Measurements from ENCODE around the gene LRIT3. TPM values are rescaled to one million over a fixed set of nuclear protein-coding genes. Genes with fewer than 3 reads are reported as not detected.
A peak's percentile ranks its signal among the peaks of the same experiment; 100 is the strongest.

LRIT3 gene
- total and polyA plus RNA-seq, 2 experiments from 2014 or later = 0.11 TPM; not detected in 1

GRCh38 chr4:109820563-109820962 is 27.3 kb upstream of the LRIT3 start:
- Histone ChIP-seq H3F3A (ENCODE audit: insufficient read depth) (peaks cover 10% of the 10 kb centered on the region; the same call in 1 of the 2 replicates), H3K4me1 (ENCODE audit: insufficient read depth) (peaks cover 16% of the 10 kb centered on the region), H3K9me3 (ENCODE audit: low read depth) (no peaks in the 10 kb centered on the region), H3K9me2 (ENCODE audit: insufficient read depth) (no peaks in the 10 kb centered on the region), H3K27me3 (replicated peaks; ENCODE audit: insufficient read depth) (no peaks in the 10 kb centered on the region), H3K9ac (no peak overlapping the region), H3K4me2 (ENCODE audit: unreplicated experiment) (no peak overlapping the region), H4K20me1 (ENCODE audit: insufficient read depth) (no peaks in the 10 kb centered on the region), H3K36me3 (ENCODE audit: low read depth) (peaks cover 47% of the 10 kb centered on the region), H2AFZ (no peak overlapping the region), H3K4me3 (no peak overlapping the region), H3K79me2 (ENCODE audit: insufficient read depth) (peaks cover 61% of the 10 kb centered on the region), H3K27ac (no peak overlapping the region; the same call in 1 of the 2 replicates)
- TF ChIP-seq EZH2 (IDR thresholded peaks at IDR 0.05; ENCODE audit: insufficient read depth, poor library complexity, severe bottlenecking) (no peak), EZH2phosphoT487 (IDR thresholded peaks at IDR 0.05; ENCODE audit: insufficient read depth, low read depth) (no peak)
- in situ Hi-C loops (cut with MboI) = loop anchor here (25.0 kb wide), 1 partner anchor 983 kb away; no protein-coding TSS in a partner anchor
- DNase-seq = peak; percentile 56
- WGBS, 2 experiments (ENCODE audit: low coverage in 1 of 2, low lambda C conversion rate in 2 of 2, missing lambda C conversion rate in 2 of 2) = 27 to 33% methylated on average over 2 of the region's 2 CpGs

DNA sequence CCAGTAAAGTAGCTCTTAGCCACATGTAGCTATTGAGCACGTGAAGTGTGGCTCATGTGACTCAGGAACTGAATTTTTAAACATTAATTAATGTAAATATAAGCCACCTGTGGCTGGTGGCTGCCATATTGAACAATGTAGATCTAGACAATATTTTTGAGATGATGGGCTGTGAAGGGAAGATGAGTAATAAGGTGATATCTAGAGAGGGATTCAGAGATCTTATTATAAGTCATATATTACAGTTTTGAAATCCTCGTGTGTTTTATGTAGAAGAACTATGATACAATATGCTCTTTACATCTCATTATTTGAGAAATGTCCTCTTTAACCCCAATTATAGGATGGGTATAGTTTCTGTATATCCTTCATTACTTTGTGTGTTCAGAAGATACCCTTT is 26.7 kb upstream of the LRIT3 start:
- no peaks in the 10 kb centered on the region for H4K20me1 ChIP-seq (ENCODE audit: insufficient read depth)
- H3K27ac ChIP-seq = no peak overlapping the region
- no peak overlapping the region for H3K9ac ChIP-seq
- H3K27me3 ChIP-seq (replicated peaks; ENCODE audit: insufficient read depth) = no peaks in the 10 kb centered on the region
- in situ Hi-C loops (cut with MboI) = loop anchor here (25.0 kb wide), 1 partner anchor 984 kb away; no protein-coding TSS in a partner anchor
- no peak for TF ChIP-seq EZH2phosphoT487 (IDR thresholded peaks at IDR 0.05; ENCODE audit: insufficient read depth, low read depth)
- TF ChIP-seq EZH2 (IDR thresholded peaks at IDR 0.05; ENCODE audit: insufficient read depth, poor library complexity, severe bottlenecking) = no peak
- no peaks in the 10 kb centered on the region for H3K9me3 ChIP-seq (ENCODE audit: low read depth)
- 49% methylated on average over 2 of the region's 2 CpGs for WGBS, 2 experiments (ENCODE audit: low coverage in 1 of 2, low lambda C conversion rate in 2 of 2, missing lambda C conversion rate in 2 of 2)
- peaks cover 55% of the 10 kb centered on the region for H3K79me2 ChIP-seq (ENCODE audit: insufficient read depth)
- no peaks in the 10 kb centered on the region for H3K9me2 ChIP-seq (ENCODE audit: insufficient read depth)
- H3F3A ChIP-seq (ENCODE audit: insufficient read depth) = peaks cover 10% of the 10 kb centered on the region; the same call in 1 of the 2 replicates
- H3K4me2 ChIP-seq (ENCODE audit: unreplicated experiment) = no peak overlapping the region
- no peak overlapping the region for H2AFZ ChIP-seq
- H3K4me1 ChIP-seq (ENCODE audit: insufficient read depth) = peaks cover 16% of the 10 kb centered on the region
- H3K4me3 ChIP-seq = no peak overlapping the region
- DNase-seq = no peak
- peaks cover 48% of the 10 kb centered on the region for H3K36me3 ChIP-seq (ENCODE audit: low read depth)

DNA sequence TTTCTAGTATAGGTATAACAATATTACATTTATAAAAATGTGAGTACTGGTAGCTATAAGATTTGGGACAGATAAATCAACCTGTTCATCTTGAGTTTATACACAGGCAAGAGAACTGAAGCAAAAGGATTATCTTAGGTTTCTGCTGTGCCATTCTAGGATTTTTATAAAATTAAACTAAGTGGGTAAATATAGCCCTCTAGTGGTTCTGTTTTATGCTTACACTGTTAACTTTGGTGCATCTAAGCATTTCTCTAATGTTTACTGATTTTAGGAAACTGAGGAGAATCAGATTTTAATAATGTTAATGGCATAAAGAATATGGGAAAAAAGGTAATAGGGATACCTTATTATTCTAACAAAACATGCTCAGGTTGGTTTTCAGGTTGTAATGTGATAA is 21.2 kb upstream of the LRIT3 start:
- Histone ChIP-seq H3K9me3 (ENCODE audit: low read depth) (no peaks in the 10 kb centered on the region), H3K79me2 (ENCODE audit: insufficient read depth) (peaks cover under 1% of the 10 kb centered on the region; the same call in 1 of the 2 replicates), H4K20me1 (ENCODE audit: insufficient read depth) (no peaks in the 10 kb centered on the region), H3K27me3 (replicated peaks; ENCODE audit: insufficient read depth) (no peaks in the 10 kb centered on the region), H3K4me3 (no peak overlapping the region), H3K9me2 (ENCODE audit: insufficient read depth) (no peaks in the 10 kb centered on the region), H3K36me3 (ENCODE audit: low read depth) (peaks cover 33% of the 10 kb centered on the region), H3K9ac (no peak overlapping the region), H3K4me1 (ENCODE audit: insufficient read depth) (no peaks in the 10 kb centered on the region), H3K27ac (no peak overlapping the region), H3F3A (ENCODE audit: insufficient read depth) (peaks cover 10% of the 10 kb centered on the region; the same call in 1 of the 2 replicates), H3K4me2 (ENCODE audit: unreplicated experiment) (no peak overlapping the region), H2AFZ (no peak overlapping the region)
- peak; percentile 56 for DNase-seq
- TF ChIP-seq EZH2 (IDR thresholded peaks at IDR 0.05; ENCODE audit: insufficient read depth, poor library complexity, severe bottlenecking) (no peak), EZH2phosphoT487 (IDR thresholded peaks at IDR 0.05; ENCODE audit: insufficient read depth, low read depth) (no peak)
- in situ Hi-C loops (cut with MboI) = no loop called here

- WGBS, 2 experiments (ENCODE audit: low coverage in 1 of 2, low lambda C conversion rate in 2 of 2, missing lambda C conversion rate in 2 of 2) = 97 to 99% methylated on average over 2 of the region's 2 CpGs
- no peak for DNase-seq
- peaks cover 28% of the 10 kb centered on the region for H3K36me3 ChIP-seq (ENCODE audit: low read depth)
These were observed 20.2 kb upstream of the LRIT3 start, which contains the start of gene RRH for GRCh38 chr4:109827672-109828071. Gene RRH, plus strand, starts transcription at chr4:109827972. Its CDS starts 56 bp downstream, at chr4:109828028.

More at GRCh38 chr4:109827672-109828071, 20.2 kb upstream of the LRIT3 start, which contains the start of gene RRH:
- in situ Hi-C loops (cut with MboI) = no loop called here
- no peaks in the 10 kb centered on the region for H3K79me2 ChIP-seq (ENCODE audit: insufficient read depth)
- no peaks in the 10 kb centered on the region for H3K27me3 ChIP-seq (replicated peaks; ENCODE audit: insufficient read depth)
- no peak within 1 kb of the TSS for H3K9ac ChIP-seq
- no peak within 1 kb of the TSS for H3K4me3 ChIP-seq
- no peaks in the 10 kb centered on the region for H4K20me1 ChIP-seq (ENCODE audit: insufficient read depth)
- no peak within 1 kb of the TSS for H2AFZ ChIP-seq
- H3K9me2 ChIP-seq (ENCODE audit: insufficient read depth) = no peaks in the 10 kb centered on the region
- peaks cover 10% of the 10 kb centered on the region; the same call in 1 of the 2 replicates for H3F3A ChIP-seq (ENCODE audit: insufficient read depth)
- TF ChIP-seq EZH2 (IDR thresholded peaks at IDR 0.05; ENCODE audit: insufficient read depth, poor library complexity, severe bottlenecking) (no peak), EZH2phosphoT487 (IDR thresholded peaks at IDR 0.05; ENCODE audit: insufficient read depth, low read depth) (no peak)
- no peaks in the 10 kb centered on the region for H3K9me3 ChIP-seq (ENCODE audit: low read depth)
- no peak within 1 kb of the TSS for H3K4me2 ChIP-seq (ENCODE audit: unreplicated experiment)
- H3K4me1 ChIP-seq (ENCODE audit: insufficient read depth) = no peaks in the 10 kb centered on the region
- no peak within 1 kb of the TSS for H3K27ac ChIP-seq

All from GM23248 (cell line).